ENCODE results near the gene NEDD4L.

GRCh38 chr18:58419587-58420199 lies 375.7 kb downstream of the NEDD4L start:
- no peak for TF ChIP-seq POLR2A (IDR thresholded peaks at IDR 0.05)
- TF ChIP-seq, protein P1, sequence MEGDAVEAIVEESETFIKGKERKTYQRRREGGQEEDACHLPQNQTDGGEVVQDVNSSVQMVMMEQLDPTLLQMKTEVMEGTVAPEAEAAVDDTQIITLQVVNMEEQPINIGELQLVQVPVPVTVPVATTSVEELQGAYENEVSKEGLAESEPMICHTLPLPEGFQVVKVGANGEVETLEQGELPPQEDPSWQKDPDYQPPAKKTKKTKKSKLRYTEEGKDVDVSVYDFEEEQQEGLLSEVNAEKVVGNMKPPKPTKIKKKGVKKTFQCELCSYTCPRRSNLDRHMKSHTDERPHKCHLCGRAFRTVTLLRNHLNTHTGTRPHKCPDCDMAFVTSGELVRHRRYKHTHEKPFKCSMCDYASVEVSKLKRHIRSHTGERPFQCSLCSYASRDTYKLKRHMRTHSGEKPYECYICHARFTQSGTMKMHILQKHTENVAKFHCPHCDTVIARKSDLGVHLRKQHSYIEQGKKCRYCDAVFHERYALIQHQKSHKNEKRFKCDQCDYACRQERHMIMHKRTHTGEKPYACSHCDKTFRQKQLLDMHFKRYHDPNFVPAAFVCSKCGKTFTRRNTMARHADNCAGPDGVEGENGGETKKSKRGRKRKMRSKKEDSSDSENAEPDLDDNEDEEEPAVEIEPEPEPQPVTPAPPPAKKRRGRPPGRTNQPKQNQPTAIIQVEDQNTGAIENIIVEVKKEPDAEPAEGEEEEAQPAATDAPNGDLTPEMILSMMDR (IDR thresholded peaks at IDR 0.05): no peak

Data from adrenal gland (tissue), 5 donors.